DND-41 (cell line): ENCODE measurements around the gene ALDH16A1.

Experiments
- ATAC-seq: fragments of 200-7000 bp; cut with Tn5 transposase; 3 replicates; pipeline ENCODE4 v1.9.1; 2021; ENCODE audit warnings: low read depth; ENCODE audit not compliant: insufficient read depth
- DNase-seq: peaks from one replicate; pipeline ENCODE4 v3.0.0-alpha.2; 2020
- H2AFZ ChIP-seq: 2 replicates; pipeline ENCODE4 v1.6.0; 2012; ENCODE audit warnings: low read depth, low read length
- H3K27ac ChIP-seq: 2 replicates; pipeline ENCODE4 v1.5.1; 2012; ENCODE audit warnings: low read length, inconsistent platforms
- H3K27me3 ChIP-seq: fragments of 200-600 bp; sonication (generic); 2 replicates; pipeline ENCODE4 v1.6.0; 2012; ENCODE audit warnings: low read length, mild to moderate bottlenecking, inconsistent platforms; ENCODE audit not compliant: insufficient read depth, poor library complexity
- H3K36me3 ChIP-seq: 2 replicates; pipeline ENCODE4 v1.5.1; 2012; ENCODE audit warnings: low read length, inconsistent platforms; ENCODE audit not compliant: insufficient read depth
- H3K4me1 ChIP-seq: 2 replicates; pipeline ENCODE4 v1.5.1; 2012; ENCODE audit warnings: mild to moderate bottlenecking, low read length; ENCODE audit not compliant: insufficient read depth
- H3K4me2 ChIP-seq: 2 replicates; pipeline ENCODE4 v1.6.0; 2012; ENCODE audit warnings: mild to moderate bottlenecking, moderate library complexity, low read length, inconsistent platforms; ENCODE audit not compliant: insufficient read depth
- H3K4me3 ChIP-seq, 2 experiments: fragments of 200-600 bp in 1 of 2; shearing (Covaris generic) in 1 of 2; 2 replicates each; pipeline ENCODE4 v1.5.1; 2012 to 2016; ENCODE audit warnings: inconsistent platforms in 2 of 2, low read length in 2 of 2, mild to moderate bottlenecking in 2 of 2, low read depth in 1 of 2, moderate library complexity in 1 of 2
- H3K79me2 ChIP-seq: 2 replicates; pipeline ENCODE4 v1.6.0; 2012; ENCODE audit warnings: low read length, inconsistent platforms; ENCODE audit not compliant: insufficient read depth
- H3K9ac ChIP-seq: 2 replicates; pipeline ENCODE4 v1.6.0; 2012; ENCODE audit warnings: low read depth, mild to moderate bottlenecking, inconsistent platforms, low read length, moderate library complexity
- H3K9me3 ChIP-seq: 2 replicates; pipeline ENCODE4 v1.5.1; 2012; ENCODE audit warnings: low read length, moderate library complexity, mild to moderate bottlenecking, inconsistent platforms; ENCODE audit not compliant: insufficient read depth, severe bottlenecking
- H4K20me1 ChIP-seq: 2 replicates; pipeline ENCODE4 v1.6.0; 2012; ENCODE audit warnings: low read length; ENCODE audit not compliant: insufficient read depth
- CTCF ChIP-seq: IDR thresholded peaks from 2 replicates; pipeline ENCODE4 v1.5.1; 2012; ENCODE audit warnings: borderline replicate concordance, low read length, moderate library complexity, mild to moderate bottlenecking; ENCODE audit not compliant: poor library complexity, severe bottlenecking; ENCODE audit errors: extremely low read depth
- EZH2 ChIP-seq: IDR thresholded peaks from 3 replicates; pipeline ENCODE4 v1.6.1; 2012; ENCODE audit warnings: borderline replicate concordance, low read depth, mild to moderate bottlenecking, moderate library complexity, low read length, inconsistent platforms; ENCODE audit not compliant: severe bottlenecking

ALDH16A1 gene

GRCh38 chr19:49421039-49421877, 31.8 kb upstream of the ALDH16A1 start:
- no peak for DNase-seq

GRCh38 chr19:49421878-49422202, 31.2 kb upstream of the ALDH16A1 start:
- Histone ChIP-seq H3K4me2 (no peak overlapping the region), H4K20me1 (no peaks in the 10 kb centered on the region), H3K79me2 (no peaks in the 10 kb centered on the region), H3K27me3 (peaks cover 10% of the 10 kb centered on the region), H3K4me3 (no peak overlapping the region), H2AFZ (no peak overlapping the region), H3K9ac (no peak overlapping the region), H3K36me3 (no peaks in the 10 kb centered on the region), H3K4me1 (peaks cover 7% of the 10 kb centered on the region; the same call in 1 of the 2 replicates), H3K9me3 (no peaks in the 10 kb centered on the region), H3K27ac (no peak overlapping the region)
- TF ChIP-seq EZH2 (no peak), CTCF (no peak)
- ATAC-seq (no peak), DNase-seq (no peak)

More at GRCh38 chr19:49421039-49421877, 31.8 kb upstream of the ALDH16A1 start:
- H3K79me2 ChIP-seq = no peaks in the 10 kb centered on the region
- no peak overlapping the region for H3K9ac ChIP-seq
- no peaks in the 10 kb centered on the region for H3K36me3 ChIP-seq
- no peak overlapping the region for H3K4me3 ChIP-seq
- H3K27ac ChIP-seq = no peak overlapping the region
- no peaks in the 10 kb centered on the region for H4K20me1 ChIP-seq
- ATAC-seq = no peak
- no peak overlapping the region for H2AFZ ChIP-seq
- H3K4me2 ChIP-seq = no peak overlapping the region
- peaks cover 10% of the 10 kb centered on the region for H3K27me3 ChIP-seq
- no peaks in the 10 kb centered on the region for H3K9me3 ChIP-seq
- peaks cover 7% of the 10 kb centered on the region; the same call in 1 of the 2 replicates for H3K4me1 ChIP-seq
- no peak for TF ChIP-seq EZH2
- no peak for TF ChIP-seq CTCF

GRCh38 chr19:49422407-49423070, 30.5 kb upstream of the ALDH16A1 start:
- no peak overlapping the region for H3K9ac ChIP-seq
- no peak overlapping the region for H2AFZ ChIP-seq
- no peaks in the 10 kb centered on the region for H3K36me3 ChIP-seq
- no peaks in the 10 kb centered on the region for H3K79me2 ChIP-seq
- H3K4me2 ChIP-seq = no peak overlapping the region
- no peaks in the 10 kb centered on the region for H3K9me3 ChIP-seq
- TF ChIP-seq EZH2 (no peak), CTCF (no peak)
- ATAC-seq (no peak), DNase-seq (no peak)
- H3K27me3 ChIP-seq = peaks cover 9% of the 10 kb centered on the region
- peaks cover 7% of the 10 kb centered on the region; the same call in 1 of the 2 replicates for H3K4me1 ChIP-seq
- no peak overlapping the region for H3K4me3 ChIP-seq
- H4K20me1 ChIP-seq = no peaks in the 10 kb centered on the region
- H3K27ac ChIP-seq = no peak overlapping the region
